OCI-LY3 (cell line): ENCODE measurements around the gene ASB1.

Experiments
- H2AFZ ChIP-seq: fragments of 200-600, 300-600 bp; shearing (Covaris generic); 2 replicates; pipeline ENCODE4 v1.6.0; 2014; ENCODE audit warnings: antibody characterized with exemption, low read depth, low read length
- H3K27ac ChIP-seq: fragments of 200-600, 300-600 bp; sonication (generic); 2 replicates; pipeline ENCODE4 v1.5.1; 2014; ENCODE audit warnings: mild to moderate bottlenecking, low read length, moderate library complexity, mixed read lengths
- H3K27me3 ChIP-seq: fragments of 200-600, 300-600 bp; sonication (generic); 2 replicates; pipeline ENCODE4 v1.6.1; 2014; ENCODE audit warnings: low read depth, low read length, mixed read lengths
- H3K36me3 ChIP-seq: fragments of 200-600, 300-600 bp; sonication (generic); replicated peaks from 2 replicates; pipeline ENCODE3; 2014; ENCODE audit warnings: low read depth, low read length, mixed read lengths
- H3K4me1 ChIP-seq: fragments of 300-600, 200-600 bp; sonication (generic); 2 replicates; pipeline ENCODE4 v1.6.1; 2014; ENCODE audit warnings: low read length, mixed read lengths
- H3K4me2 ChIP-seq: fragments of 200-600, 300-600 bp; sonication (generic); 2 replicates; pipeline ENCODE4 v1.6.1; 2014; ENCODE audit warnings: low read length, mixed read lengths
- H3K4me3 ChIP-seq: fragments of 300-600, 200-600 bp; sonication (generic); 2 replicates; pipeline ENCODE4 v1.5.1; 2014; ENCODE audit warnings: antibody characterized with exemption, mild to moderate bottlenecking, low read length, moderate library complexity
- H3K79me2 ChIP-seq: fragments of 300-600, 200-600 bp; shearing (Covaris generic); 2 replicates; pipeline ENCODE4 v1.6.1; 2014; ENCODE audit warnings: mild to moderate bottlenecking, low read length, mixed read lengths
- H3K9ac ChIP-seq: fragments of 300-600, 200-600 bp; shearing (Covaris generic); 2 replicates; pipeline ENCODE4 v1.6.0; 2014; ENCODE audit warnings: mild to moderate bottlenecking, low read length, moderate library complexity
- H3K9me3 ChIP-seq: fragments of 200-600, 300-600 bp; shearing (Covaris generic); 2 replicates; pipeline ENCODE4 v1.6.1; 2014; ENCODE audit warnings: low read length, mixed read lengths; ENCODE audit not compliant: insufficient read depth
- H4K20me1 ChIP-seq: fragments of 200-600, 300-600 bp; sonication (generic); 2 replicates; pipeline ENCODE4 v1.6.1; 2016; ENCODE audit warnings: low read length, mixed read lengths; ENCODE audit not compliant: insufficient read depth
- CTCF ChIP-seq: fragments of 200-600, 300-600 bp; sonication (generic); IDR thresholded peaks from 2 replicates; pipeline ENCODE4 v1.5.1; 2014; ENCODE audit warnings: antibody characterized with exemption, low read length, low read depth
- EZH2phosphoT487 ChIP-seq: fragments of 200-600 bp; shearing (Covaris generic); IDR thresholded peaks from 2 replicates; pipeline ENCODE4 v1.6.1; 2018; ENCODE audit warnings: antibody characterized with exemption, mixed run types, low read depth

The ASB1 gene

GRCh38 chr2:238488347-238488826 lies 61.7 kb downstream of the ASB1 start:
- no peaks in the 10 kb centered on the region for H3K27me3 ChIP-seq
- no peaks in the 10 kb centered on the region for H3K4me1 ChIP-seq
- no peak for TF ChIP-seq EZH2phosphoT487
- no peak for TF ChIP-seq CTCF
- no peaks in the 10 kb centered on the region for H3K9me3 ChIP-seq
- H3K4me2 ChIP-seq, result no peak overlapping the region
- H3K36me3 ChIP-seq, result no peaks in the 10 kb centered on the region
- H3K9ac ChIP-seq, result no peak overlapping the region
- H4K20me1 ChIP-seq, result no peaks in the 10 kb centered on the region
- no peak overlapping the region for H2AFZ ChIP-seq
- no peaks in the 10 kb centered on the region for H3K79me2 ChIP-seq
- H3K4me3 ChIP-seq, result no peak overlapping the region
- no peak overlapping the region for H3K27ac ChIP-seq

DNA sequence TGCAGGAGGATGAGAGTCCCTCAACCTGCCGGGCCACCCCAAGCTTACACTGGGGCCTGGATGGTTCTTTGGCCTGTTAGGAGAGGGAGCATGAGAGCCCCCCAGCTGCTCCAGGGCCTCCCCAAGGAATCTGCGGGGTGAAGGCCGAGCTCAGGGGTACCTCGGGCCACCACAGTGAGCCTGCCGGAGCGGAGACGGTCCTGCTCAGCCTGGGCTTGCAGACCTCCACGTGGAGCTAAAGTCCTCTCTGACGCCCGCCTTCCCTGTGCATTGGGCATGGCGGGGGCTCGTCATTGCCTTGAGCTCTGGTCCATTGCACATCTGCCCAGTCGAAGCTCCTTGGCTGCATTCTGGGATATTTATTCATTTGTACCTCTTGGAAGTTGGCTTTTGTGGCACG lies 62.7 kb downstream of the ASB1 start:
- Histone ChIP-seq H3K9me3 (no peaks in the 10 kb centered on the region), H2AFZ (no peak overlapping the region), H3K79me2 (no peaks in the 10 kb centered on the region), H3K27ac (no peak overlapping the region), H3K36me3 (no peaks in the 10 kb centered on the region), H4K20me1 (no peaks in the 10 kb centered on the region), H3K9ac (no peak overlapping the region), H3K4me1 (no peaks in the 10 kb centered on the region), H3K4me2 (no peak overlapping the region), H3K4me3 (no peak overlapping the region), H3K27me3 (no peaks in the 10 kb centered on the region)
- TF ChIP-seq CTCF (no peak), EZH2phosphoT487 (no peak)

GRCh38 chr2:238489896-238490295 lies 63.2 kb downstream of the ASB1 start:
- no peak overlapping the region for H3K4me2 ChIP-seq
- H3K9me3 ChIP-seq, result no peaks in the 10 kb centered on the region
- no peak overlapping the region for H3K9ac ChIP-seq
- no peak overlapping the region for H3K4me3 ChIP-seq
- H3K27me3 ChIP-seq, result no peaks in the 10 kb centered on the region
- no peak overlapping the region for H3K27ac ChIP-seq
- no peaks in the 10 kb centered on the region for H3K79me2 ChIP-seq
- no peaks in the 10 kb centered on the region for H3K36me3 ChIP-seq
- no peaks in the 10 kb centered on the region for H4K20me1 ChIP-seq
- no peak for TF ChIP-seq CTCF
- no peak for TF ChIP-seq EZH2phosphoT487
- H3K4me1 ChIP-seq, result no peaks in the 10 kb centered on the region
- H2AFZ ChIP-seq, result no peak overlapping the region

DNA sequence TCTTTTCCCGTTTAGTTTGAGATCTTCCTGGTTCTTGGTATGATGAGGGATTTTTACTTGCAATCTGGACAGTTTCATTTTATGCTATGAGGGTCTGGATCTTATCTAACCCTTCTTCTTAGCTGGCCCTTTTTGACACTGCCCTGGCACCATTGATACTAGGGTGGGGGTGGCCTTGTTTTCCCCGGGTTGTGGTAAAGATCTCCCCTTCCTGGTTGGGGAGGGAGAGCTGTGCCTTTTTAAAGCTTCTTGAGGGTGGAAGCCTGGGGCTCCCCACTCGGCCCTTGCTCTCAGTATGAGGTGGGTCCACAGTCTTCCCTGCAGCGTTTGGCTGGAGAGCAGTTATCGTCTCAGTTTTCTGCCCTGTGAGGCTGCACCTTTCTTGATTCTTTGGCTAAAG lies 66.1 kb downstream of the ASB1 start:
- Histone ChIP-seq H2AFZ (no peak overlapping the region), H3K27ac (no peak overlapping the region), H3K4me1 (no peaks in the 10 kb centered on the region), H3K27me3 (no peaks in the 10 kb centered on the region), H3K4me3 (no peak overlapping the region), H4K20me1 (no peaks in the 10 kb centered on the region), H3K9me3 (no peaks in the 10 kb centered on the region), H3K4me2 (no peak overlapping the region), H3K9ac (no peak overlapping the region), H3K79me2 (no peaks in the 10 kb centered on the region), H3K36me3 (no peaks in the 10 kb centered on the region)
- no peak for TF ChIP-seq CTCF
- no peak for TF ChIP-seq EZH2phosphoT487
